ENCODE measurements around the gene DIMT1. TPM values are rescaled to one million over a fixed set of nuclear protein-coding genes. Genes with fewer than 3 reads are reported as not detected.
A peak's percentile ranks its signal among the peaks of the same experiment; 100 is the strongest.

DIMT1 gene
- total and polyA plus RNA-seq, 7 donors: 8.5 to 28.0 (median 21.1) TPM

DNA sequence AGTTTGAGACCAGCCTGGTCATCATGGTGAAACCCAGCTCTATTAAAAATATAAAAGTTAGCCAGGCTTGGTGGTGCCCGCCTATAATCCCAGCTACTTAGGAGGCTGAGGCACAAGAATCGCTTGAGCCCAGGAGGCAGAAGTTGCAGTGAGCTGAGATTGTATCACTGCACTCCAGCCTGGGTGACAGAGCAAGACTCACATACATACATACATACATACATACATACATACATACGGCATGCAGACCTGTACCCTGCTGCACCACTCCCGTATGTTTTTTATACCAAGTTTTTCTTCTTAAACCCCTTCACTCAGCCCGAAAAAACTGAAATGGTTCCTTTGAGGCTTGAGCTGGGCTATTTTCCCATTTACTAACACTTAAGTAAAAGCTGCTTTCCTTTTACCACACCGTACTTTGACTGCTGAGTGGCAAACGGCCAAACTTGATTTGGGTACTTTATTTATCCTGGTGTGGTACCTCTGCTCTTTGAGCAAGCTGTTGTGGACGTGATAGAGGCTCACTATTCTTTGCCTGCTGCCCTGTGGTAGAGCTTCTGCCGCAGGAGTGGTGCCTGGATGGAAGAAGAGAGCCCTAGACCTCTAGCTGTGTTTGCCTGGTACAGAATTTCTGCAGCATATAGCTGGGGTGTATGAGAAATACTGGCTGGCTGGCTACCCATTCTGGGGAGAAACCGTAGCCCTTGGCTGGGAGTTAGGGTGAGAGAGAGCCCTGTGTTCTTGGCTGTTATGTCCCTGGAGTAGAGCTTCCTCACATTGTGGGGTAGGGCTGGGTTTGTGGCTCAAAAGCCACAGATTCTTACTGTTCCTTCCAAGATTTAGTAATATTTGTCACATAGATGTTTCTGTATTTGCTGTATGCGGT is 28.3 kb upstream of the DIMT1 start:
- DNase-seq (no peak), ATAC-seq (peak in 3 of 4 donors; percentile 46 to 87 (median 73))
- H3K4me3 ChIP-seq: no peak overlapping the region
- TF ChIP-seq, protein P1, sequence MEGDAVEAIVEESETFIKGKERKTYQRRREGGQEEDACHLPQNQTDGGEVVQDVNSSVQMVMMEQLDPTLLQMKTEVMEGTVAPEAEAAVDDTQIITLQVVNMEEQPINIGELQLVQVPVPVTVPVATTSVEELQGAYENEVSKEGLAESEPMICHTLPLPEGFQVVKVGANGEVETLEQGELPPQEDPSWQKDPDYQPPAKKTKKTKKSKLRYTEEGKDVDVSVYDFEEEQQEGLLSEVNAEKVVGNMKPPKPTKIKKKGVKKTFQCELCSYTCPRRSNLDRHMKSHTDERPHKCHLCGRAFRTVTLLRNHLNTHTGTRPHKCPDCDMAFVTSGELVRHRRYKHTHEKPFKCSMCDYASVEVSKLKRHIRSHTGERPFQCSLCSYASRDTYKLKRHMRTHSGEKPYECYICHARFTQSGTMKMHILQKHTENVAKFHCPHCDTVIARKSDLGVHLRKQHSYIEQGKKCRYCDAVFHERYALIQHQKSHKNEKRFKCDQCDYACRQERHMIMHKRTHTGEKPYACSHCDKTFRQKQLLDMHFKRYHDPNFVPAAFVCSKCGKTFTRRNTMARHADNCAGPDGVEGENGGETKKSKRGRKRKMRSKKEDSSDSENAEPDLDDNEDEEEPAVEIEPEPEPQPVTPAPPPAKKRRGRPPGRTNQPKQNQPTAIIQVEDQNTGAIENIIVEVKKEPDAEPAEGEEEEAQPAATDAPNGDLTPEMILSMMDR (IDR thresholded peaks at IDR 0.05): no peak
- no peaks in the 10 kb centered on the region for H3K9me3 ChIP-seq
- intact Hi-C loops (cut with DNase I): no loop called here
- H3K27me3 ChIP-seq (ENCODE audit: insufficient read depth in 3 of 3, low read length in 2 of 3): no peaks in the 10 kb centered on the region
- H3K4me1 ChIP-seq: peaks cover 16% of the 10 kb centered on the region
- H3K27ac ChIP-seq: peak overlapping the region; percentile 11
- 38 to 61% (median 49%) methylated on average over 11 of the region's 11 CpGs for WGBS, 3 donors
- H3K36me3 ChIP-seq (ENCODE audit: insufficient read depth in 1 of 2, low read depth in 1 of 2): no peaks in the 10 kb centered on the region

DNA sequence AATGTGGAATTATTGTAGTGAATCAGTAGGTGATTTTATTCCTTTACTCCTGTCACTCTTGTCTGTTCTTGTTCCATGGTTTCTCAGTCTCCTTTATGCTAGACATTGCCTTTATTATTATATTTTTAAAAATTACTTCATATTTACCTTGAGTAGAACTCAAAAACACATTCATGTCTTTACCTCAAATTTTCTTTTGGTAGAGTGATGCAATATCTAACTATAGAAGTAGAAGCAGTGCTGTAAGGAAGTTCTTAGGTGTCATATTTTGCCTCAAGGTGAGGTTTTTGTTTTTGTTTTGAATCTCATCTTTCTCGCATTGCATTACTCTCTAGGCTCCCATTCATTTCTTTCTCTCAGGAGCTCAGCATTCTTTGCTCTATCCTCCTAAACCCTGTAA is 21.1 kb upstream of the DIMT1 start:
- Histone ChIP-seq H3K4me1 (no peaks in the 10 kb centered on the region), H3K4me3 (no peak overlapping the region), H3K9me3 (no peaks in the 10 kb centered on the region), H3K27ac (no peak overlapping the region), H3K36me3 (ENCODE audit: insufficient read depth in 1 of 2, low read depth in 1 of 2) (no peaks in the 10 kb centered on the region), H3K27me3 (ENCODE audit: insufficient read depth in 3 of 3, low read length in 2 of 3) (no peaks in the 10 kb centered on the region)
- TF ChIP-seq, protein P1 (IDR thresholded peaks at IDR 0.05): no peak
- no peak for ATAC-seq
- no peak for DNase-seq
- intact Hi-C loops (cut with DNase I): no loop called here
- 93 to 97% (median 93%) methylated on average over 1 of the region's 1 CpG for WGBS, 3 donors

DNA sequence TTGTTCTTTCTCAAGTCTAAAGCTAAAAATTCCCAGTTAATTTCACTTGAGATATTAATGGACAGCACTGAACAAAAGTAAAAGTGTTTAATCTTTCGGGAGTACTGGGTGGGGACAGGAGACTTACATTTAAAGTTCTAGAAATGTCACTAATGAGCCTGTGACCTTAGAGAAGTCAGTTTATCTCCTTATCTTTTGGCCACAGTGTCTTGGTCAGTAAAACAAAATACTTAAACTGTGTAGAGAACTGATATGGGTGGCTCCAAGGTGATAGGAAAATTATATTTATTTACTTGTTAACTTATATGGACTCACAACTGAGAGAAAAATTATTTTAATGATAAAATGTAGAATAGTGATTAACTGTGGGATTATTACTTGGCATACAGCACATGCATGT is 17.7 kb upstream of the DIMT1 start:
- intact Hi-C loops (cut with DNase I): no loop called here
- no peak for DNase-seq
- Histone ChIP-seq H3K9me3 (no peaks in the 10 kb centered on the region), H3K4me3 (no peak overlapping the region), H3K27me3 (ENCODE audit: insufficient read depth in 3 of 3, low read length in 2 of 3) (no peaks in the 10 kb centered on the region), H3K4me1 (peaks cover 12% of the 10 kb centered on the region), H3K36me3 (ENCODE audit: insufficient read depth in 1 of 2, low read depth in 1 of 2) (no peaks in the 10 kb centered on the region), H3K27ac (no peak overlapping the region)
- 81 to 88% (median 88%) methylated on average over 1 of the region's 1 CpG for WGBS, 3 donors
- TF ChIP-seq, protein P1 (IDR thresholded peaks at IDR 0.05): no peak
- no peak for ATAC-seq

DNA sequence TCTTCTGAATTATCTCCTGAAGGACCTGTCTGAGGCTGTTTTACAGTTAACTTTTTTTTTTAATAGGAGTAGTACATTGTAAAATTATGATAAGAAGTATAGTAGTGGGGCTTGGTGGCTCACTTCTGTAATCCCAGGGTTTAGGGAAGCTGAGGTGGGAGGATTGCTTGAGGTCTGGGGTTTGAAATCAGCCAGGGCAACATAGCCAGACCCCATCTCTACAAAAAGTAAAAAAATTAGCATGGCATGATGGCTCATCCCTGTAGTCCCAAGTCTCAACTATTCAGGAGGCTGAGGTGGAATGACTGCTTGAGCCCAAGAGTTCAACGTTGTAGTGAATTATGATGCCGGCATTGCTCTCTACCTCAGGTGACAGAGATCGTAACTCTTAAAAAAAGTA is 15.9 kb upstream of the DIMT1 start:
- Histone ChIP-seq H3K36me3 (ENCODE audit: insufficient read depth in 1 of 2, low read depth in 1 of 2) (no peaks in the 10 kb centered on the region), H3K27me3 (ENCODE audit: insufficient read depth in 3 of 3, low read length in 2 of 3) (no peaks in the 10 kb centered on the region), H3K27ac (no peak overlapping the region), H3K9me3 (no peaks in the 10 kb centered on the region), H3K4me3 (no peak overlapping the region), H3K4me1 (peaks cover 12% of the 10 kb centered on the region)
- WGBS, 3 donors: 96 to 99% (median 97%) methylated on average over 3 of the region's 3 CpGs
- TF ChIP-seq, protein P1 (IDR thresholded peaks at IDR 0.05): no peak
- DNase-seq: no peak
- intact Hi-C loops (cut with DNase I): no loop called here
- ATAC-seq: no peak

Data from psoas muscle (tissue), 8 donors.